Occipital lobe (tissue), 2 donors: Measurements from ENCODE around the gene ZMYND8. TPM values are rescaled to one million over a fixed set of nuclear protein-coding genes. Genes with fewer than 3 reads are reported as not detected.
"Not testable (repeated sequence)": the region's sequence is repeated elsewhere in the genome, so short reads cannot be mapped to it uniquely, and the experiment has no call there.

ENCODE experiments used
- DNase-seq: peaks from one replicate; lab custom pipeline; 2025; lab: John Stamatoyannopoulos, UW
- total RNA-seq: library from RNA; depleted of rRNA; stranded (reverse); fragments of >200 nt; gene quantifications from one replicate; pipeline ENCODE4 v1.2.3, GENCODE V29; 2014

ZMYND8 gene
- total RNA-seq, 1 donor from 2014 or later, result 58.6 TPM

GRCh38 chr20:47225458-47225857, 131.0 kb downstream of the ZMYND8 start:
- DNase-seq, result no peak

- no peak for DNase-seq
Observed at GRCh38 chr20:47224857-47225256, 131.6 kb downstream of the ZMYND8 start.

GRCh38 chr20:47224300-47224791, 132.2 kb downstream of the ZMYND8 start:
- no peak for DNase-seq

- no peak for DNase-seq
Observed at GRCh38 chr20:47223896-47224295, 132.6 kb downstream of the ZMYND8 start.

GRCh38 chr20:47222468-47223119, 133.9 kb downstream of the ZMYND8 start:
- no peak for DNase-seq

- DNase-seq, result no peak
Observed at GRCh38 chr20:47221036-47221625, 135.4 kb downstream of the ZMYND8 start.

GRCh38 chr20:47220161-47220582, 136.3 kb downstream of the ZMYND8 start:
- DNase-seq, result no peak

- DNase-seq, result no peak
Observed at GRCh38 chr20:47217482-47218446, 138.7 kb downstream of the ZMYND8 start.

GRCh38 chr20:47216819-47217410, 139.6 kb downstream of the ZMYND8 start:
- DNase-seq, result no peak

GRCh38 chr20:47215653-47216397, 140.7 kb downstream of the ZMYND8 start:
- DNase-seq, result no peak

GRCh38 chr20:47213966-47214365, 142.5 kb downstream of the ZMYND8 start:
- DNase-seq, result no peak

- DNase-seq, result no peak
Observed at GRCh38 chr20:47212606-47213207, 143.8 kb downstream of the ZMYND8 start.

GRCh38 chr20:47211036-47211435, 145.5 kb downstream of the ZMYND8 start:
- no peak for DNase-seq

GRCh38 chr20:47210470-47210869, 146.0 kb downstream of the ZMYND8 start:
- DNase-seq, result no peak

- DNase-seq, result no peak
Observed at GRCh38 chr20:47209982-47210381, 146.5 kb downstream of the ZMYND8 start.

GRCh38 chr20:47208534-47209174, 147.8 kb downstream of the ZMYND8 start:
- DNase-seq, result no peak

- no peak for DNase-seq
Observed at GRCh38 chr20:47206962-47207641, 149.4 kb downstream of the ZMYND8 start.

- DNase-seq, result not testable (repeated sequence)
Observed at GRCh38 chr20:47206552-47206951, 149.9 kb downstream of the ZMYND8 start.

- peak; percentile 64 for DNase-seq
Observed at GRCh38 chr20:47205577-47206123, 150.8 kb downstream of the ZMYND8 start.
